Activated CD8-positive, alpha-beta T cell treated with anti-CD3 and anti-CD28 coated beads for 36 hours (primary cell): ENCODE data around the gene KMT2D. TPM values are rescaled to one million over a fixed set of nuclear protein-coding genes. Genes with fewer than 3 reads are reported as not detected.

Experiments used
- ATAC-seq: fragments of 200-7000 bp; cut with Tn5 transposase; one replicate; pipeline ENCODE4 v1.10.0; 2021; ENCODE audit warnings: mild to moderate bottlenecking, moderate library complexity
- CTCF ChIA-PET: fragments of 350-600 bp; sonication (Branson Sonifier 250); formaldehyde crosslinking; loops from one replicate; lab custom pipeline; 2021; ENCODE audit warnings: antibody characterized with exemption; lab: Charles Lee
- POLR2A ChIA-PET: fragments of 350-600 bp; sonication (Branson Sonifier 250); formaldehyde crosslinking; loops from one replicate; lab custom pipeline; 2021; ENCODE audit warnings: antibody characterized with exemption; lab: Charles Lee
- DNase-seq: peaks from one replicate; pipeline ENCODE4 v3.0.0-alpha.2; 2020
- H3K27ac Mint-ChIP-seq: one replicate; pipeline ENCODE4 v1.8.0; 2021; ENCODE audit warnings: mild to moderate bottlenecking, mixed read lengths
- H3K27me3 Mint-ChIP-seq: one replicate; pipeline ENCODE4 v1.8.0; 2021; ENCODE audit warnings: mixed read lengths
- H3K36me3 Mint-ChIP-seq: one replicate; pipeline ENCODE4 v1.8.0; 2021; ENCODE audit warnings: low read depth, mixed read lengths
- H3K4me1 Mint-ChIP-seq: one replicate; pipeline ENCODE4 v1.8.0; 2021; ENCODE audit warnings: low read depth, mixed read lengths
- H3K4me3 Mint-ChIP-seq: one replicate; pipeline ENCODE4 v1.8.0; 2021; ENCODE audit warnings: mild to moderate bottlenecking, moderate library complexity, mixed read lengths
- H3K9me3 Mint-ChIP-seq: one replicate; pipeline ENCODE4 v1.8.0; 2021; ENCODE audit warnings: mixed read lengths
- CTCF ChIP-seq: fragments of 200-600 bp; IDR thresholded peaks from one replicate; pipeline ENCODE4 v1.8.0; 2022; ENCODE audit warnings: antibody characterized with exemption, mild to moderate bottlenecking
- intact Hi-C: fragments of 100-400 bp; cut with micrococcal nuclease; formaldehyde crosslinking; loops from one replicate; pipeline ENCODE4 v1.10.0; 2022
- total RNA-seq, 2 experiments: library from RNA; stranded (reverse); gene quantifications; one replicate each; pipeline ENCODE4 v1.2.3, GENCODE V29; 2021

The KMT2D gene
- total RNA-seq, 2 experiments from 2014 or later, result 57.5 to 62.3 TPM

GRCh38 chr12:49041036-49041880 is 19.3 kb downstream of the KMT2D start:
- Mint-ChIP-seq H3K4me1 (no peaks in the 10 kb centered on the region), H3K27ac (no peak overlapping the region), H3K36me3 (peaks cover 53% of the 10 kb centered on the region), H3K9me3 (no peaks in the 10 kb centered on the region), H3K27me3 (no peaks in the 10 kb centered on the region), H3K4me3 (no peak overlapping the region)
- TF ChIP-seq CTCF, result no peak
- DNase-seq (no peak), ATAC-seq (no peak)
- ChIA-PET CTCF (interaction anchor here (1.4 to 8.1 kb wide), 2 partner anchors 23 to 188 kb away, joined by 3 to 56 read pairs; no protein-coding TSS in a partner anchor), POLR2A (interaction anchor here (0.7 kb wide), 1 partner anchor 11 kb away, joined by 3 read pairs; no protein-coding TSS in a partner anchor)
- intact Hi-C loops, result no loop called here

DNA sequence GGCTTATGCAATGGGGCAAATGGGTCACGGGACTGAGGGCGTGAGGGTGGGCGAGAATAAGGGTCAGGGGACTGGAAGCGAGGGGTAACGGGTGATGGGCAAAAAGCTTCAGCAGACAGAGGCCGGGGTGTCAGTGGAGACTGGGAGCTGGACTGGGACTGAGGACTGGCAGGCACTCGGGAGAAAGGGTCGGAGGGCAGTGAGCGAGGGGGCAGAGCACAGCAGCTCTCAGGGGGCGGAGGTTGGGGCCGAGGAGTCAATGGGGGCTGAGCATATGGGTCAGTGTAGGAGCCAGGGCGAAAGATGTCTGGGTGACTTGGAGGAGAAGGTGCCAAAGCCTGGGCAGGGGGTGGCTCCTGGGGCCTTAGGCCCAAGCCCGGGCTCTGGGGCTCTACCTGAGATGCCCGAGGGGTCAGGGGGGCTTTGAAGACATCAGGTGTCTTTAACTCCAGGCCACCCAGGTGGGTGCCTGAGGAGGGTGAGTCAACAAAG is 20.2 kb downstream of the KMT2D start:
- POLR2A ChIA-PET, result interaction anchor here (0.8 to 1.0 kb wide), 3 partner anchors 10 to 87 kb away, joined by 3 read pairs; no protein-coding TSS in a partner anchor
- DNase-seq (no peak), ATAC-seq (no peak)
- CTCF ChIA-PET, result interaction anchor here (1.4 to 8.1 kb wide), 3 partner anchors 24 to 187 kb away, joined by 3 to 56 read pairs (median 9); no protein-coding TSS in a partner anchor
- H3K9me3 Mint-ChIP-seq, result no peaks in the 10 kb centered on the region
- no peak overlapping the region for H3K4me3 Mint-ChIP-seq
- no peaks in the 10 kb centered on the region for H3K27me3 Mint-ChIP-seq
- peaks cover 47% of the 10 kb centered on the region for H3K36me3 Mint-ChIP-seq
- no peak overlapping the region for H3K27ac Mint-ChIP-seq
- intact Hi-C loops, result no loop called here
- H3K4me1 Mint-ChIP-seq, result no peaks in the 10 kb centered on the region
- no peak for TF ChIP-seq CTCF

GRCh38 chr12:49039421-49040363 is 20.9 kb downstream of the KMT2D start:
- no peak overlapping the region for H3K4me3 Mint-ChIP-seq
- no peaks in the 10 kb centered on the region for H3K27me3 Mint-ChIP-seq
- intact Hi-C loops, result no loop called here
- CTCF ChIA-PET, result interaction anchor here (0.9 to 8.1 kb wide), 5 partner anchors 25 to 187 kb away, joined by 3 to 56 read pairs (median 4); no protein-coding TSS in a partner anchor
- POLR2A ChIA-PET, result interaction anchor here (0.8 to 1.9 kb wide), 4 partner anchors 9 to 88 kb away, joined by 3 to 5 read pairs (median 3); no protein-coding TSS in a partner anchor
- peaks cover 49% of the 10 kb centered on the region for H3K36me3 Mint-ChIP-seq
- H3K27ac Mint-ChIP-seq, result no peak overlapping the region
- ATAC-seq (no peak), DNase-seq (no peak)
- no peak for TF ChIP-seq CTCF
- no peaks in the 10 kb centered on the region for H3K4me1 Mint-ChIP-seq
- no peaks in the 10 kb centered on the region for H3K9me3 Mint-ChIP-seq

DNA sequence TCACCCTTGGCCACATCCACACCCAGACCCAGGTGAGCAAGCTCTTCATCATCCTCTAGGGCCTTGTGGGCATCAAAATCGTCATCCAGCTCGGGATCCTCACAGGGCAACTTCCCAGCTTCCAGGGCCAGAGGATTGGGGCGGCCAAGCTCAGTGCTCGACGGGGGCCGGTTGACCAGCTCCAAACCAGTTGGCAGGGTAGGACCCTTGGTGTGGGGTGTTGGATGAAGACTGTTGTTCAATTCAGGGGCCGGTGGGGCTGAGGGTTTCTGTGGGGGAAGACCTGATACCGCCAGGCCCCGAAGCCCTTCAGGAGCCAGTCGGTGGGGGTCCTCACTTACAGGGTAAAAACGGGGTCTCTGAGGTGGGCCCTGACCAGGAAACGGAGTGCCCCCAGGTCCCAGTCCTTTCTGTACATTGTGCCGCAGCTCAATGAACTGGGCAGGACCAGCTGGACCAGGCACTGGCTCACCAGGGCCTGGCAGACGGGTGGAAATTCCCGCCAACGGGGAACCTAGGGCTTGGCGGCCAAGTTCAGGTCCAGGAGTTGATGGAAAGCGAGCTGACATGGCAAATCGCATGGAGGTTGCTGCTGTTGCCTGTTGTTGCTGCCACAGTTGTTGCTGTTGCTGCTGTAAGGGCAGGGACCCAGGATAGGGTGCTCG is 22.2 kb downstream of the KMT2D start:
- DNase-seq (no peak), ATAC-seq (no peak)
- no peak for TF ChIP-seq CTCF
- Mint-ChIP-seq H3K27ac (no peak overlapping the region), H3K4me3 (no peak overlapping the region), H3K27me3 (no peaks in the 10 kb centered on the region), H3K4me1 (no peaks in the 10 kb centered on the region), H3K36me3 (peaks cover 46% of the 10 kb centered on the region), H3K9me3 (no peaks in the 10 kb centered on the region)
- ChIA-PET CTCF (interaction anchor here (1.1 to 8.1 kb wide), 5 partner anchors 10 to 185 kb away, joined by 3 to 56 read pairs (median 4); no protein-coding TSS in a partner anchor), POLR2A (interaction anchor here (0.6 to 1.9 kb wide), 5 partner anchors 9 to 50 kb away, joined by 3 to 5 read pairs (median 3); no protein-coding TSS in a partner anchor)
- intact Hi-C loops, result no loop called here
